SK-N-SH treated with all-trans-retinoic acid at 6 μM for 48 hours (cell line): ENCODE results near the gene TMEFF2.

Experiments used
- ARNTL ChIP-seq: fragments of 450-650 bp; formaldehyde crosslinking; IDR thresholded peaks from 2 replicates; pipeline ENCODE4 v1.5.0; 2020; ENCODE audit warnings: low read depth, mild to moderate bottlenecking, moderate library complexity, borderline replicate concordance
- BACH2 ChIP-seq: fragments of 250-450 bp; sonication (Bioruptor Pico); IDR thresholded peaks from 2 replicates; pipeline ENCODE4 v1.9.0; 2021; ENCODE audit warnings: mild to moderate bottlenecking, borderline replicate concordance
- ISL1 ChIP-seq: fragments of 250-450 bp; sonication (Bioruptor Pico); IDR thresholded peaks from 2 replicates; pipeline ENCODE4 v2.1.2; 2022; ENCODE audit warnings: mild to moderate bottlenecking, moderate library complexity
- OSR1 ChIP-seq: fragments of 250-450 bp; sonication (Bioruptor Pico); IDR thresholded peaks from 2 replicates; pipeline ENCODE4 v1.8.0; 2022; ENCODE audit warnings: moderate library complexity, mild to moderate bottlenecking, inconsistent platforms
- TCF4 ChIP-seq: fragments of 250-450 bp; sonication (Bioruptor Pico); IDR thresholded peaks from 2 replicates; pipeline ENCODE4 v1.8.0; 2021; ENCODE audit warnings: mild to moderate bottlenecking, moderate library complexity, borderline replicate concordance
- ZFP30 ChIP-seq: fragments of 450-650 bp; formaldehyde crosslinking; IDR thresholded peaks from 2 replicates; pipeline ENCODE4 v1.5.0; 2022; ENCODE audit warnings: mild to moderate bottlenecking, moderate library complexity
- ZNF70 ChIP-seq: fragments of 450-650 bp; formaldehyde crosslinking; IDR thresholded peaks from 2 replicates; pipeline ENCODE4 v1.5.0; 2020; ENCODE audit warnings: mild to moderate bottlenecking, moderate library complexity
- TF ChIP-seq, protein P1 (sequence below): fragments of 250-450 bp; sonication (Bioruptor Pico); IDR thresholded peaks from 2 replicates; pipeline ENCODE4 v1.8.0; 2020; ENCODE audit warnings: mild to moderate bottlenecking, moderate library complexity, borderline replicate concordance
- TF ChIP-seq, protein P2 (sequence below): fragments of 250-450 bp; sonication (Bioruptor Pico); IDR thresholded peaks from 2 replicates; pipeline ENCODE4 v1.8.0; 2021; ENCODE audit warnings: low read depth, mild to moderate bottlenecking, moderate library complexity, borderline replicate concordance

DNA sequence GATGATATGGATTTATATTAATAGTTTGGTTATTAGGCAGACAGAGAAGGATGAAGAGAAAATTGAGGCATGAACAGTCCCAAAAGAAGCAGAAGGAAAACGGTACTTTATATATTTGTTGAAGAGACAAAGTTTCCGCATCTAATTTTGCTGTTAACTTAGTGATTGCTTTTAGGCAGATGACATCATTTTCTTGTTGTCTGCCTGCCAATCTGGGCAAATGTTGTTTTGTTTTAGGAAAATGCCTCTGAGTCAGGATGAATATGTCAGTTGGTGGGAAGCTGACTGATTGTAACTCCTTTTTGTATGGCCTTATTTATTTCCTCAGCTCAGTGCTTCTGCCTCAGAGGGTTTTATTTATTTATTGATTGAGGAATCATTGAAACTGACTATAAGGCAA lies 295.3 kb downstream of the TMEFF2 start:
- TF ChIP-seq OSR1 (CRISPR knock-in tag) (no peak), TCF4 (CRISPR knock-in tag) (no peak), ZNF70 (no peak), ISL1 (CRISPR knock-in tag) (peak; percentile 45), ARNTL (CRISPR knock-in tag) (no peak), BACH2 (no peak), ZFP30 (no peak)
- TF ChIP-seq, protein P1, sequence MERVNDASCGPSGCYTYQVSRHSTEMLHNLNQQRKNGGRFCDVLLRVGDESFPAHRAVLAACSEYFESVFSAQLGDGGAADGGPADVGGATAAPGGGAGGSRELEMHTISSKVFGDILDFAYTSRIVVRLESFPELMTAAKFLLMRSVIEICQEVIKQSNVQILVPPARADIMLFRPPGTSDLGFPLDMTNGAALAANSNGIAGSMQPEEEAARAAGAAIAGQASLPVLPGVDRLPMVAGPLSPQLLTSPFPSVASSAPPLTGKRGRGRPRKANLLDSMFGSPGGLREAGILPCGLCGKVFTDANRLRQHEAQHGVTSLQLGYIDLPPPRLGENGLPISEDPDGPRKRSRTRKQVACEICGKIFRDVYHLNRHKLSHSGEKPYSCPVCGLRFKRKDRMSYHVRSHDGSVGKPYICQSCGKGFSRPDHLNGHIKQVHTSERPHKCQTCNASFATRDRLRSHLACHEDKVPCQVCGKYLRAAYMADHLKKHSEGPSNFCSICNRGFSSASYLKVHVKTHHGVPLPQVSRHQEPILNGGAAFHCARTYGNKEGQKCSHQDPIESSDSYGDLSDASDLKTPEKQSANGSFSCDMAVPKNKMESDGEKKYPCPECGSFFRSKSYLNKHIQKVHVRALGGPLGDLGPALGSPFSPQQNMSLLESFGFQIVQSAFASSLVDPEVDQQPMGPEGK (CRISPR knock-in tag): no peak
- TF ChIP-seq, protein P2, sequence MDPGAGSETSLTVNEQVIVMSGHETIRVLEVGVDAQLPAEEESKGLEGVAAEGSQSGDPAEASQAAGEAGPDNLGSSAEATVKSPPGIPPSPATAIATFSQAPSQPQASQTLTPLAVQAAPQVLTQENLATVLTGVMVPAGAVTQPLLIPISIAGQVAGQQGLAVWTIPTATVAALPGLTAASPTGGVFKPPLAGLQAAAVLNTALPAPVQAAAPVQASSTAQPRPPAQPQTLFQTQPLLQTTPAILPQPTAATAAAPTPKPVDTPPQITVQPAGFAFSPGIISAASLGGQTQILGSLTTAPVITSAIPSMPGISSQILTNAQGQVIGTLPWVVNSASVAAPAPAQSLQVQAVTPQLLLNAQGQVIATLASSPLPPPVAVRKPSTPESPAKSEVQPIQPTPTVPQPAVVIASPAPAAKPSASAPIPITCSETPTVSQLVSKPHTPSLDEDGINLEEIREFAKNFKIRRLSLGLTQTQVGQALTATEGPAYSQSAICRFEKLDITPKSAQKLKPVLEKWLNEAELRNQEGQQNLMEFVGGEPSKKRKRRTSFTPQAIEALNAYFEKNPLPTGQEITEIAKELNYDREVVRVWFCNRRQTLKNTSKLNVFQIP (CRISPR knock-in tag): no peak
